Ishikawa (cell line): ENCODE data around the gene ZNF132.
A peak's percentile ranks its signal among the peaks of the same experiment; 100 is the strongest.

Source experiments
- CEBPB ChIP-seq: IDR thresholded peaks from 2 replicates; pipeline ENCODE4 v1.6.1; 2012
- CREB1 ChIP-seq: IDR thresholded peaks from 2 replicates; pipeline ENCODE4 v1.6.1; 2012; ENCODE audit warnings: low read depth
- EGR1 ChIP-seq: IDR thresholded peaks from 2 replicates; pipeline ENCODE4 v1.6.1; 2012
- EP300 ChIP-seq: IDR thresholded peaks from 2 replicates; pipeline ENCODE4 v1.6.1; 2012; ENCODE audit warnings: borderline replicate concordance
- FOXM1 ChIP-seq: IDR thresholded peaks from 2 replicates; pipeline ENCODE4 v1.6.1; 2012; ENCODE audit warnings: low read depth, borderline replicate concordance
- NFIC ChIP-seq: IDR thresholded peaks from 2 replicates; pipeline ENCODE4 v1.6.1; 2012
- RAD21 ChIP-seq: IDR thresholded peaks from 2 replicates; pipeline ENCODE4 v1.6.1; 2012; ENCODE audit warnings: low read depth
- TAF1 ChIP-seq: IDR thresholded peaks from 2 replicates; pipeline ENCODE4 v1.6.1; 2012; ENCODE audit warnings: low read depth, mild to moderate bottlenecking
- TCF12 ChIP-seq: IDR thresholded peaks from 2 replicates; pipeline ENCODE4 v1.6.1; 2012; ENCODE audit warnings: low read depth
- TEAD4 ChIP-seq: IDR thresholded peaks from 2 replicates; pipeline ENCODE4 v1.6.1; 2012
- YY1 ChIP-seq: IDR thresholded peaks from 2 replicates; pipeline ENCODE4 v1.6.1; 2012; ENCODE audit warnings: low read depth
- ZBTB7A ChIP-seq: IDR thresholded peaks from 2 replicates; pipeline ENCODE4 v1.6.1; 2012; ENCODE audit warnings: low read depth
- TF ChIP-seq, protein P1 (sequence below): IDR thresholded peaks from 2 replicates; pipeline ENCODE4 v1.6.1; 2012; ENCODE audit warnings: low read depth, mild to moderate bottlenecking
- TF ChIP-seq, protein P2 (sequence below): IDR thresholded peaks from 2 replicates; pipeline ENCODE4 v1.6.1; 2012
- TF ChIP-seq, protein P3 (sequence below): IDR thresholded peaks from 2 replicates; pipeline ENCODE4 v1.6.1; 2012

ZNF132 gene

GRCh38 chr19:58388175-58388526 is 51.8 kb downstream of the ZNF132 start:
- TF ChIP-seq EP300 (no peak), EGR1 (no peak), YY1 (no peak), FOXM1 (no peak)
- TF ChIP-seq, protein P1, sequence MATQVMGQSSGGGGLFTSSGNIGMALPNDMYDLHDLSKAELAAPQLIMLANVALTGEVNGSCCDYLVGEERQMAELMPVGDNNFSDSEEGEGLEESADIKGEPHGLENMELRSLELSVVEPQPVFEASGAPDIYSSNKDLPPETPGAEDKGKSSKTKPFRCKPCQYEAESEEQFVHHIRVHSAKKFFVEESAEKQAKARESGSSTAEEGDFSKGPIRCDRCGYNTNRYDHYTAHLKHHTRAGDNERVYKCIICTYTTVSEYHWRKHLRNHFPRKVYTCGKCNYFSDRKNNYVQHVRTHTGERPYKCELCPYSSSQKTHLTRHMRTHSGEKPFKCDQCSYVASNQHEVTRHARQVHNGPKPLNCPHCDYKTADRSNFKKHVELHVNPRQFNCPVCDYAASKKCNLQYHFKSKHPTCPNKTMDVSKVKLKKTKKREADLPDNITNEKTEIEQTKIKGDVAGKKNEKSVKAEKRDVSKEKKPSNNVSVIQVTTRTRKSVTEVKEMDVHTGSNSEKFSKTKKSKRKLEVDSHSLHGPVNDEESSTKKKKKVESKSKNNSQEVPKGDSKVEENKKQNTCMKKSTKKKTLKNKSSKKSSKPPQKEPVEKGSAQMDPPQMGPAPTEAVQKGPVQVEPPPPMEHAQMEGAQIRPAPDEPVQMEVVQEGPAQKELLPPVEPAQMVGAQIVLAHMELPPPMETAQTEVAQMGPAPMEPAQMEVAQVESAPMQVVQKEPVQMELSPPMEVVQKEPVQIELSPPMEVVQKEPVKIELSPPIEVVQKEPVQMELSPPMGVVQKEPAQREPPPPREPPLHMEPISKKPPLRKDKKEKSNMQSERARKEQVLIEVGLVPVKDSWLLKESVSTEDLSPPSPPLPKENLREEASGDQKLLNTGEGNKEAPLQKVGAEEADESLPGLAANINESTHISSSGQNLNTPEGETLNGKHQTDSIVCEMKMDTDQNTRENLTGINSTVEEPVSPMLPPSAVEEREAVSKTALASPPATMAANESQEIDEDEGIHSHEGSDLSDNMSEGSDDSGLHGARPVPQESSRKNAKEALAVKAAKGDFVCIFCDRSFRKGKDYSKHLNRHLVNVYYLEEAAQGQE, result no peak
- TF ChIP-seq, protein P2, sequence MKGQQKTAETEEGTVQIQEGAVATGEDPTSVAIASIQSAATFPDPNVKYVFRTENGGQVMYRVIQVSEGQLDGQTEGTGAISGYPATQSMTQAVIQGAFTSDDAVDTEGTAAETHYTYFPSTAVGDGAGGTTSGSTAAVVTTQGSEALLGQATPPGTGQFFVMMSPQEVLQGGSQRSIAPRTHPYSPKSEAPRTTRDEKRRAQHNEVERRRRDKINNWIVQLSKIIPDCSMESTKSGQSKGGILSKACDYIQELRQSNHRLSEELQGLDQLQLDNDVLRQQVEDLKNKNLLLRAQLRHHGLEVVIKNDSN, result no peak
- TF ChIP-seq, protein P3, sequence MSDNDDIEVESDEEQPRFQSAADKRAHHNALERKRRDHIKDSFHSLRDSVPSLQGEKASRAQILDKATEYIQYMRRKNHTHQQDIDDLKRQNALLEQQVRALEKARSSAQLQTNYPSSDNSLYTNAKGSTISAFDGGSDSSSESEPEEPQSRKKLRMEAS, result no peak

DNA sequence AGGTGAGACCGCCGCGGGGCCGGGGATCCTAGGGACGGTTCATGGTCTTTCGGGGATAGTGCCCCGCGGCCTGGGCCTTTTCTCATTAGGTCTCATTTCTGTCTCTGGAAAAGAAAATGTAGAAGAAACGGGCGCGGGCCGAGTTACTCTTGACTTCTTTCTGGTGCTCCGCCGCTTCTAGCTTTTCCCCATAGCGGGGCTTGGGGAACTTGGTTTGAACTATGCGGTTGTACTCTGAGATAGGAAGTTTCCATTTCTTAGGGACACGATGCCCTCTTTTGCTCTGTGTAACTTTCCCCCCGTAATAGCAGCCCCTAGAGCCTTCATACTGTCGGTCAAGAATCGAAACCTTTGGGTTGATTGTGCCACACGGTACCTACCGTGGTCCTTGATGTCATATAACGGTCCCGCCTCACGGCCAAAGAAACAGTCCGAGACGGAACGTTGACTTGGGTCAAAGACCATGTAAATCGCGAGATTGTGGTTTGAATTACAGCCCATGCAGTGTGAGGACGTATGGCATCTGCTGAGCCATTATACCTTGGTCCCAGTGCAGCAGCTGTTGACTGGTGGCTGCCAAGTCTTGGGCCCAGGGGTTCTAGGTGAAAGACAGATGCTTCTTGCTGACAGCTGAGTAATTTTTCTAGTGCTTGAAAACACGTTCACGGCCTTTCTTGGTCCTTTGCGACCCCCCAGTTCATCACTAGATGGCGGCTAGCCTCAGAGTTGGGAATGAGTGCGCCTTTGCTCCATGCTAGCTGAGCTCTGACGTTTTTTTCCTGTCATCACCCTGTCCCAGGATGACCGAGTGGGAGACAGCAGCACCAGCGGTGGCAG is 52.4 kb downstream of the ZNF132 start:
- TF ChIP-seq TAF1 (no peak), TEAD4 (no peak), CREB1 (no peak), NFIC (no peak), CEBPB (no peak), EP300 (no peak), FOXM1 (no peak), RAD21 (no peak), ZBTB7A (no peak), YY1 (no peak), EGR1 (no peak), TCF12 (no peak)
- TF ChIP-seq, protein P2, result no peak
- TF ChIP-seq, protein P1, result no peak
- TF ChIP-seq, protein P3, result no peak

DNA sequence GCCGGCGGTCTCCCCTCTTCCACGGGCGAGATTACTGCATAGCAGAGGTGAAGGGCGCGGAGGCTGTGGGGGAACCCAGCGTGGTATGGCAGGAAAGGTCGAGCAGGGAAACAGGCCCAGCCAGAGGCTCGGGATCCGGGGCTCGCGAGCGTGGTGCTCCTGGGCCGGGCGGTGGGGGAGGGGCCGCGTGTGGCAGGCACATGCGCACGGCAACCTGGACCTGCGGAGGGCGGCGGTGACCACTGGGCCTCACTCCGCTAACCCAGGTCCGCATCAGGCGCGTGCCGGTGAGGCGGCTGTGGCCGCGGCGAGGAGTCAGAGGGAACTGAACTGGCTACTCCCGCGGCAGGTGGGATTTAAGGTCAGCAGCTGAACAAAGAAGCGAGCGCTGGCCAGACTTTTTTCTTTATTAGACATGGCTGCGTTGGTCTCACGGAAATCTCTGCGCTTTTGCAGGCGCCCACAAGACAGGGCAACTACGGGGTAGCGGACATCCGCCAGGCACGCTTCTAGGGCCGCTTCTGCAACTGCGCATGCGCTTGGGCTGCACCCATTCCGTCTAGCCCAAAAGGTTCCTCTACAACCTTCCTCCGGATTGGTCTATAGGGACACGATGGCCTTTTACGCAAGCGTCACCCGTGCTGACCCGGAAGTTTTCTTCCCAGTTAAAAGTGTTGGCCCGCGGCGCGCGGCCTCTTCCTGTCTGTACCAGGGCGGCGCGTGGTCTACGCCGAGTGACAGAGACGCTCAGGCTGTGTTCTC is 53.2 kb downstream of the ZNF132 start, which contains the start of gene RPS5:
RPS5 (plus strand) TSS at position 694 of the 762 bp plus-strand sequence. CDS start 869 bp downstream, outside the sequence.
- TF ChIP-seq EGR1 (no peak), TAF1 (peak; percentile 88), CREB1 (peak; percentile 86), FOXM1 (no peak), NFIC (no peak), TCF12 (peak; percentile 75), ZBTB7A (no peak; the same call in 1 of the 2 replicates), RAD21 (no peak), EP300 (no peak), YY1 (no peak; the same call in none of the 2 replicates), TEAD4 (no peak), CEBPB (no peak)
- TF ChIP-seq, protein P2, result peak; percentile 63
- TF ChIP-seq, protein P1, result no peak
- TF ChIP-seq, protein P3, result peak; percentile 84
